ENCODE data around the gene GALR3.
A peak's percentile ranks its signal among the peaks of the same experiment; 100 is the strongest.

The GALR3 gene

GRCh38 chr22:37827056-37827455, 3.9 kb downstream of the GALR3 start:
- Histone ChIP-seq H3K4me1 (ENCODE audit: control insufficient read depth, insufficient read depth, low read length) (no peaks in the 10 kb centered on the region), H3K27ac (ENCODE audit: extremely low read depth, low read depth, low read length) (peak overlapping the region; percentile 37; the same call in 1 of the 2 replicates), H3K36me3 (ENCODE audit: control insufficient read depth in 2 of 2, insufficient read depth in 1 of 2, low read length in 2 of 2) (peaks cover 0 to 38% of the 10 kb centered on the region in 2 experiments; a peak in 2 of 3 replicates), H3K4me3 (ENCODE audit: low read depth, low read length) (no peak overlapping the region), H3K9me3 (ENCODE audit: control insufficient read depth, insufficient read depth, low read depth, low read length) (no peaks in the 10 kb centered on the region)
- TF ChIP-seq KLF10 (tag by site-specific recombination; IDR thresholded peaks at IDR 0.05) = no peak
- ChIA-PET POLR2A (interaction anchor here (0.8 to 1.6 kb wide), 5 partner anchors 9 to 126 kb away, joined by 3 to 10 read pairs (median 3); partner anchors contain the start of genes ANKRD54, C22orf23, GCAT and MICALL1), CTCF (interaction anchor here (1.3 kb wide), 1 partner anchor 9 kb away, joined by 5 read pairs; no protein-coding TSS in a partner anchor)

GRCh38 chr22:37830093-37830842, 7.1 kb downstream of the GALR3 start:
- ChIA-PET CTCF (interaction anchor here (2.5 kb wide), 1 partner anchor 12 kb away, joined by 18 read pairs; no protein-coding TSS in a partner anchor), POLR2A (interaction anchor here (0.6 to 1.0 kb wide), 2 partner anchors 14 to 116 kb away, joined by 3 to 5 read pairs; partner anchors contain the start of gene ANKRD54)
- Histone ChIP-seq H3K27ac (ENCODE audit: extremely low read depth, low read depth, low read length) (0 out of 2 replicates have a peak overlapping the region, but pooled peaks have one; percentile 2), H3K36me3 (ENCODE audit: control insufficient read depth in 2 of 2, insufficient read depth in 1 of 2, low read length in 2 of 2) (peaks cover 17 to 68% of the 10 kb centered on the region in 2 experiments; a peak in 2 of 3 replicates), H3K4me1 (ENCODE audit: control insufficient read depth, insufficient read depth, low read length) (no peaks in the 10 kb centered on the region), H3K4me3 (ENCODE audit: low read depth, low read length) (no peak overlapping the region), H3K9me3 (ENCODE audit: control insufficient read depth, insufficient read depth, low read depth, low read length) (no peaks in the 10 kb centered on the region)
- TF ChIP-seq PRDM10 (tag by site-specific recombination; IDR thresholded peaks at IDR 0.05) (peak; percentile 26; the same call in 1 of the 2 replicates), GLIS1 (tag by site-specific recombination; IDR thresholded peaks at IDR 0.05) (no peak), ZNF645 (tag by site-specific recombination; IDR thresholded peaks at IDR 0.05) (no peak), ZNF362 (tag by site-specific recombination; IDR thresholded peaks at IDR 0.05) (no peak), ZNF112 (tag by site-specific recombination; IDR thresholded peaks at IDR 0.05) (no peak), ZNF514 (tag by site-specific recombination; IDR thresholded peaks at IDR 0.05) (no peak)

- Histone ChIP-seq H3K36me3 (ENCODE audit: control insufficient read depth in 2 of 2, insufficient read depth in 1 of 2, low read length in 2 of 2) (peaks cover 24 to 75% of the 10 kb centered on the region in 2 experiments; a peak in 2 of 3 replicates), H3K4me3 (ENCODE audit: low read depth, low read length) (no peak overlapping the region), H3K27ac (ENCODE audit: extremely low read depth, low read depth, low read length) (no peak overlapping the region), H3K4me1 (ENCODE audit: control insufficient read depth, insufficient read depth, low read length) (no peaks in the 10 kb centered on the region), H3K9me3 (ENCODE audit: control insufficient read depth, insufficient read depth, low read depth, low read length) (no peaks in the 10 kb centered on the region)
- ChIA-PET CTCF (interaction anchor here (0.6 to 2.5 kb wide), 2 partner anchors 14 to 33 kb away, joined by 3 to 18 read pairs; no protein-coding TSS in a partner anchor), POLR2A (no interaction called here)
- no peak for TF ChIP-seq OVOL3 (tag by site-specific recombination; IDR thresholded peaks at IDR 0.05)
- TF ChIP-seq ZNF354C (tag by site-specific recombination; IDR thresholded peaks at IDR 0.05; ENCODE audit: borderline replicate concordance, low read depth) = no peak
- no peak for TF ChIP-seq ZNF112 (tag by site-specific recombination; IDR thresholded peaks at IDR 0.05)
- TF ChIP-seq ZNF157 (tag by site-specific recombination; IDR thresholded peaks at IDR 0.05) = no peak
- TF ChIP-seq ZNF792 (tag by site-specific recombination; IDR thresholded peaks at IDR 0.05) = no peak
- no peak for TF ChIP-seq ZNF184 (tag by site-specific recombination; IDR thresholded peaks at IDR 0.05)
- TF ChIP-seq ZBTB17 (tag by site-specific recombination; IDR thresholded peaks at IDR 0.05) = no peak
- no peak for TF ChIP-seq ELK4 (IDR thresholded peaks at IDR 0.05; ENCODE audit: borderline replicate concordance, low read depth, low read length)
- no peak for TF ChIP-seq PATZ1 (tag by site-specific recombination; IDR thresholded peaks at IDR 0.05)
- TF ChIP-seq ZFHX2 (tag by site-specific recombination; conservative IDR thresholded peaks at IDR 0.05) = no peak
- no peak for TF ChIP-seq KLF8 (tag by site-specific recombination; IDR thresholded peaks at IDR 0.05)
- no peak for TF ChIP-seq ZNF391 (tag by site-specific recombination; IDR thresholded peaks at IDR 0.05; ENCODE audit: borderline replicate concordance, low read depth)
- TF ChIP-seq ZNF133 (tag by site-specific recombination; IDR thresholded peaks at IDR 0.05) = no peak
- no peak for TF ChIP-seq GLIS1 (tag by site-specific recombination; IDR thresholded peaks at IDR 0.05)
Observed at GRCh38 chr22:37831472-37831871, 8.3 kb downstream of the GALR3 start.

Data from HEK293 (cell line).